Stimulated activated CD4-positive, alpha-beta T cell treated with anti-CD3 and anti-CD28 coated beads, Interleukin-2, amount 100 ng/mL, for 48 hours (primary cell): ENCODE data around the gene COX6A1.

Experiments used
- DNase-seq, 2 donors: peaks; one replicate each; pipeline ENCODE4 v3.0.0-alpha.2; 2020

Gene COX6A1

DNA sequence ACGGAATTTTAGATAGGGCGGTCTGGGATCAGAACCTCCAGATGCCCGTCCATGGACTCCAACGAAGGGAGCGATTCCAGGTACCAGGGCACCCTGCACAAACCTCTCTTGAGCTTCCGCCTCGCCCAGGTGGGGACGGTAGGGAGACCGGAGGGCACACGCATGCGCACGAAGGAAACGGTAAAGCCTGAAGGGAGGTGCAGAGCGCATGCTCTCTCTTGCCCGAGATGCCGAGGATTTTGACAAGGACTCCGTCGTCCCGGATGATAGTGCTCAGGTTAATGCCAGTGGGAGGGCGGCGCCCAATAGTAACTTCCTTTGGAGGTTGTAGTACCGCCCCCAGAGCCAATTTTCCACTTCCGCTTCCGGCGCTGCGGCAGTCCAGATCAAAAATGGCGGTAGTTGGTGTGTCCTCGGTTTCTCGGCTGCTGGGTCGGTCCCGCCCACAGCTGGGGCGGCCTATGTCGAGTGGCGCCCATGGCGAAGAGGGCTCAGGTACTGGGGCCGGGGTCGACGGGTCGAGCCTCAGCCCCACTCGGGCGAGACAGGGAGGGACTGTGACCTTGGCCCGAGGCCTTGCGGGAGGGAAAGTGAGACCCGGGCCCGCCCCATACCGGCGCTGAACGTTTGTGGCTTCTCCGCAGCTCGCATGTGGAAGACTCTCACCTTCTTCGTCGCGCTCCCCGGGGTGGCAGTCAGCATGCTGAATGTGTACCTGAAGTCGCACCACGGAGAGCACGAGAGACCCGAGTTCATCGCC is at the start of gene COX6A1:
Gene COX6A1, plus strand, starts transcription at position 379 of the 760 bp plus-strand sequence. Its CDS starts 14 bp downstream, at position 393.
- DNase-seq: peak; percentile 90 to 96

DNA sequence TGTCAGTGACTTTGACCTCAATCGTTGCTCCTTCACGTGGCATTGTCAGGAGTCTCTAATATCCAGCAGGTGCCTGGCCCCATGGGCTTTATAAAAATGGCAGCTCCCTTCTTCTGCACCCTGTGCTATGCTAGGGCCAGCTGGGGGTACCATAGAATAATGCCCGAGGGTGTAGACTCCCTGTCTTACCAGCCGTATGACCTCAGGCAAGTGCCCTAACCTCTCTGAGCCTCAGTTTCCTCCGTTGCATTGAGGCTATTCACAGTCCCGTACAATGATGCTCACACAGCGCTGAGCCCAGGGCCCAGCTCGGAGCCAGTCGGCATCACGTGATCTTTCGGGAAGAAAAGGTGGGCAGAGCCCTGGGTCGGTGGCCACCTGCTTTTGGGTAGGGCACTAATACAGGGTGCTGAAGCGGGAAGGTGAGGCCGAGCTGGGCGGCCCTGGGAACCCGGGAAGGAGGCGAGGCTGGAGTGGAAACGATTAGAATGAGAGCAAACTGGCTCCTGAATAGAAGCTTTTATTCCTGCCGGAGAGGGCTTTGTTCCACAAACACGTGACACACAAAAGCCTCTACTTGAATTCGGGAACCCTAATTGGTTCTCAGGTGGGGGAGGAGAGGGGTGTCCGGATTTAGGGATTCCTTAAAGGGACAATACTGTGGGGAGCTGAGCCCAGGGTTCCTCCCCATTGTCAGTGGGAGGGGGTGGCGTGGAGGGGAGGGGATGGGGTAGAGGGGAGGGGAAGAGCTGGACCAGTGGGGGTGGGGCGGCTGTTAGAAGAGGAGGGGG is 49.0 kb upstream of the COX6A1 start:
- no peak for DNase-seq

DNA sequence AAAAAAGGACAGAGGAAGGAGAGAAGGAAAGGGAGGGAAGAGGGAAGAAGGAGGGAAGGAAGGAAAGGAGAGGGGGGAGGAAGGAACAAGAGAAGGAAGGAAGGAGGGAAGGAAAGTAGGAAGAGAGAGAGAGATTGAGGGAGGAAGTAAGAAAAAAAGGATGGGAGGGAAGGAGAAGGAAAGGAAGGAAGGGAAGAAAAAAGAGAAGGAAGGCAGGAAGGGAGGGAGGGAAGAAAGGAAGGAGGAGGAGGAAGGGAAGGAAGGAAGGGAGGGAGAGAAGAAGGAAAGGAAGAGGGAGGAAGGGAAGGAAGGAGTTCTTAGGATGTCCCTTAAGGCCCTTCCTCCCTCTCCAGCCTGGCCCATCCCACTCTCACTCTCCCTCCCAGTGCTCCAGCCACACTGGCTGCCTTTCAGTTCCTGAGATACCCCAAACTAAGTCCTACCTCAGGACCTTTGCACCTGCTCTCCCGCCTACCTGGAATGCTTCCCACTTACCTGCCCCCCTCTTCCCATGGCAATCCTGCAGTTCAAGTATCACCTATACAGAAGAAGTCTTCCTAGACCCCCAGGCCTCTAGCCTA is 47.3 kb upstream of the COX6A1 start:
- DNase-seq: no peak

DNA sequence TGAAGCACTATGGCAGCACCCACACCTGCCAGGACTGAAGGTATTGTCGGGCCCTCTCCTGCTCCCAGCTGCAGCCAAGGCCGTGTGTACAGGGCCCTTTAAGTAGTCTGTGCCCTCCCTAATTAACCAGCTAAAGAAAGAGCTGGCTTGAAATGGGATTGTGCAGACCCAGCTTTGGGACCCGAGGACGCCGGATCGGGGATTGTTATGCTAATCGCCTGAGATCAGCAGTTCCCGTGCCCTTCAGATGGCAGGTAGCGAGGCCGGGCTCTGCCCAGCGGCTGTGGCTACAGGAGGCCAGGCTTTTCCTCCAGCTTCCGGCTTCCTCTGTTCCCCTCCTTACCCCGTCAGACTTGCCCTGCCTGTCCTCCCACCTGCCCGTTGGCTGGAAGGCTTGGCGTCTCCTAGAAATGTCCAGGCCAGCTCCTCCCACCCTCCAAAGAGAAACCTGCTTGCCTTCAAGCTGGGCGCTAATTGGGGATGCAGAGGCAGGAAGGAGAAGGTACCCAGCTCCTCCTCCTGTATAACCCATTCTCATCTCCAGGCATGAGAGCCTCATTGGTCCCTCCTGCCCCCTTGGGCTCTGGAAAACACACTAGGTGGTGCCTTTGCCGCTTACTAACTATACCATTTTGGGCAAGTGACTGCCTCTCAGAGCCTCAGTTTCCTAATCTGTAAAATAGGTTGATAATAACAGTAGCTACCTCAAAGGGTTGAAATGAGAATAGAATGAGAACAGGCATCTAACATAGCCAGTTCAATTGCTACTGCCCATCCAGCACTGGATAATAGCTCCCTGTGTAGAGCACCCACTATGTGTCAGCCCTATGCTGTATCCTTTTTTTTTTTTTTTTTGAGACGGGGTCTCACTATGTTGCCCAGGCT is 43.2 kb upstream of the COX6A1 start:
- DNase-seq: no peak

DNA sequence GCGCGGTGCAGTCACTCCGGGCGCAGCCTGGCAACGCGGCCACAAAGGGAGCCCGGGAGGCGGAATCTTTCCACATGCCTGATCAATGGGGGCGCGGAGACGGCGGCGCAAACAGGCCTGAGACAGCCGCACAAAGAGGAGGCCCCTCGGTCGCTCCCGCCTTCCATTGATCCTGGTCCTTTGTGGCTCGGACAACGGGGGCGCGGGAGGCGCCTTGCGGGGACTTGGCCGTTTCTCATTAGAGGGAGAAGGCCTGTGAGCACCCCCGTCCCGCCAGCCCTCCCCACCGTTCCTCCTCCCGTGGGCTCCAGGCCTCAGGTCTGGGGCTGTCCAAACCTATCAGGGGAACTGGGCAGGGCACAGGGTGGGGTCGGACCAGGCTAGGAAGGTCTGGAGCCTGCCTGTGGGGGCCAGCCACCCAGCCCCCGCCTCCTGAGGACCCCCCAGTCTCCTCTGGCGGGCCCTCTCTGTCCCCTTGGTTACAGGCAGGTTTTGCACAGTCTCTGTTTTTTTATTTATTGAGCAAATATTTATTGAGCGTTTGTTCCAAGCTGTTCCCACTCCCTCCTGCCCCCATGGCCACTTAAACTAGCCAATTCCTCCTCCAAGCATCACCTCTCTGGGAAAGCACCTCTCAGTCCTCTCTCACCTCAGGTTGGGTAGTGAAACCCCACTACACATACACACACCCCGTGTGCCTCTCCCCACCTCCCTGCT is 39.9 kb upstream of the COX6A1 start:
- no peak for DNase-seq

DNA sequence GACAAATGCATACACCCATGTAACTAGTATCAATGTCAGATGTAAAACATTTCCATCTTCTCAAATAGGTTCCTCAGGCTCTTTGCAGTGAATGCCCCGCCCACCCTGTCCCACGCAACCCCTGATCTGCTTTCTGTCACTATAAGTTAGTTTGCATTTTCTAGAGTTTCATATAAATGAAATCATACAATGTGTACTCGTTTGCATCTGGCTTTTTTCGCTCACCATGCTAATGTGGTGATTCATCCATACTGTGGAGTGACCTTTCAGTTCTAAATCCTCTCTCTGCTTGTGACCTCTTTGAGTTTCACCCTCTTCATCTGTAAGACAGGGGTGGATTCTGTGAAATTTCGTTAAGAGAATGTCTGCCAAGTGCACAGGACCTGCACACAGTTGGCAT is 38.4 kb upstream of the COX6A1 start:
- DNase-seq: no peak

DNA sequence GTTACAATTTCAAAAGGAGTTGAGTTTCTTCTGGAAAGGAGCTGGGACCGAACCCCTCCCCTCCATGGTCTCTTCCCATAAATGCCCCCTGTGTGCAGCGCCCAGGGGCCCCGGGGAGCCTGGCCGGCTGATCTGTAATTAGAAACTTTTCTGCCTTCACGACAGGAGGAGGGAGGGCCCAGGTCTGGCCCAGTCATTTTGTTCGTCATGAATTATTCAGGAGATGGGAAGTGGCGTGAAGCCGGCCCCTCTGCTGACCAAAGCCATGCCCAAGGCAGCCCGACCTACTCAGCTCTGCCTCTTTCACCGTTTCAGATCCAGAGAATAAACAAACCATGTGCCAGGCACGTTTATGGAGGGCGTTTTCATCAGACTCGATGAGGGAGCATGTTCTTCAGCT is 35.7 kb upstream of the COX6A1 start:
- no peak for DNase-seq

DNA sequence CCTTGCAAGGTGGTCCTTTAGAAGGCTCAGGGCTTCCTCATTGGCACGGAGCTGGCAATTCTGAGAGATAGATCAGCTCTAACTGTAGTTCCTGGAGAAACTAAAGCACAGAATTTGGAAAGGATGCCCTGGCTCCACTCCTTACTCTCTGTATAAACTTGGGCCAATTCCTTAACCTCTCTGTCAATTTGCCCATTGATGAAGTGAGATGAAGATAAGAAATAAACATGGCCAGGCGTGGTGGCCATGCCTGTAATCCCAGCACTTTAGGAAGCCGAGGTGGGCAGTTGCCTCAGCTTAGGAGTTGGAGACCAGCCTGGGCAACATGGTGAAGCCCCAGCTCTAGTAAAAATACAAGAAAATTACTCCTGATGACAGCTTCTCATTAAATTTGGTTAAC is 34.0 kb upstream of the COX6A1 start:
- no peak for DNase-seq

DNA sequence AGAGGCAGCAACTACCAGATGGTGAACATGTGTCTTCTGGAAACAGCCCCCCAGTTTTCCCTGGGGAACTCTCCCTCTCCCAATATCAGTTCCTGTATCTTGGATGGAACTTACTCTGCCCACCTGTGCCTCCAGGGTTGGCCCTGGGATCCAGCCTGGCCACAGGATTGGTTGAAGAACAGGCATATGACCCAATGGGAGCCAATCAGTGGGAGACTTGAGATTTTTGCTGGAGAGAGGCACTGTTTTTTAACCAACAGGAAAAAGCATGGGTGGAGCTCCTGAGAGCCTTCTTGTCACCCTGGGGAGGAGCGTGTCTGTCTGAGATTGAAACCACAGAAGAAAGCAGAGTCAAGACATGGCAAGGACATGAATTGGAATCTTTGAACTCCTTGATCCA is 33.6 kb upstream of the COX6A1 start:
- DNase-seq: no peak

DNA sequence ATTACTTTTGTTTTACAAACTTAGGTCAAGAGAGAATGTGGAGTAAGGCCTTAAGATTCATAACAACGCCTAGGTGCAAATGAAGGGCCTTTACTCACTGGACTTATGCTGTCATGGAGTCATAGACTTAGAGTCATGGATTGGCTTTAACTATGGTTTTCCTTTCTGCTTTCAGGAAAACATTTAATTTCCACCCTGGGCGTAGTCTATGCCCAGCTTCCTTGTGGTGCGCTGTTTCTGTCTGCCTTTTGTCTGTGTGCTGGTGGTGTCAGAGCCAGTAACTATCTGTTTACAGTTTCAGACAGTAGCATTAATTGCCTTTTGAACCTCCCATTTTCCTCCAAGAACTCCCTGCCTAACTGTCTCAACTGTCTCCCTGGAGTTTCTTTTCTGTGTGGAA is 31.8 kb upstream of the COX6A1 start:
- no peak for DNase-seq

DNA sequence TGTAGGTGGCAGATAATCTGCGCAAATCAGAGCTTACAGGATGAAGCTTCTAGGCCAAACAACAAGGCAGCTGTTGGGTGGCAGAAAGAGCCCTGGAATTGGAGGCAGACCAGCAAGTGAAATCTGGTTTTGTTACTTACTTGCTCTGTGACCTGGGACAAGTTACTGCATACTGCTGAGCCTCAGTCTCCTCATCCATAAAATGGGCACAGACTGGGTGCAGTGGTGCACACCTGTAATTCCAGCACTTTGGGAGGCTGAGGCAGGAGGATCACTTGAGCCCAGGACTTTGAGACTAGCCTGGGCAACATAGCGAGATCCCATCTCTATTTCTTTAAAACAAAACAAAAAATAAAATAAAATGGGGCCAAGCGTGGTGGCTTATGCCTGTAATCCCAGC is 31.4 kb upstream of the COX6A1 start:
- no peak for DNase-seq

DNA sequence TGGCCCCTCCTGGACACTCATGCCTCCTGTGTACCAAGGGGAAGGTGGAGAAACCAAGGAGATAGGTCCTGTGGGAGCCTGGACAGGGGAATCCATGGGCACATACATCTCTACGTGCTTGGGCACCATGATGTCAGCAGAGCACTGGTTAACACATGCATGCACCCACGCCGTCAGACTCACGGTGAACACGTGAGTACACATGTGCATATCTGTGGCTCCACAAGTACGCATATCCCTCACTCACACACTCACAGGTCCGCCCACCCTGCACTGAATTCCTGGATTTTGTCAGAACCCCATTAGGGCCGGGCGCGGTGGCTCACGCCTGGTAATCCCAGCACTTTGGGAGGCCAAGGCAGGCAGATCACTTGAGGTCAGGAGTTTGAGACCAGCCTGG is 29.1 kb upstream of the COX6A1 start:
- DNase-seq: no peak

DNA sequence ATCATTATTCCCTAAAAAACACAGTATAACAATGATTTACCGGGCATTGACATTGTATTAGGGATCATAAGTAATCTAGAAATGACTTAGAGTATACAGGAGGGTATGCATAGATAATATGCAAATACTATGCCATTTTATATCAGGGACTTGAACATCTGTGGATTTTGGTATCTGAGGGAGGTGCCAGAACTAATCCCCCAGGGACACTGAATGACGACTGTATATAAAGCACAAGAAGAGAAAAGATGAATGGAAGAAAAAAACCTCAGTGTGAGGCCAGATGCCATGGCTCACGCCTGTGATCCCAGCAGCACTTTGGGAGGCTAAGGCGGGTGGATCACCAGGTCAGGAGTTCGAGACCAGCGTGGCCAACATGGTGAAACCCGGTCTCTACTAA is 25.5 kb upstream of the COX6A1 start:
- no peak for DNase-seq

DNA sequence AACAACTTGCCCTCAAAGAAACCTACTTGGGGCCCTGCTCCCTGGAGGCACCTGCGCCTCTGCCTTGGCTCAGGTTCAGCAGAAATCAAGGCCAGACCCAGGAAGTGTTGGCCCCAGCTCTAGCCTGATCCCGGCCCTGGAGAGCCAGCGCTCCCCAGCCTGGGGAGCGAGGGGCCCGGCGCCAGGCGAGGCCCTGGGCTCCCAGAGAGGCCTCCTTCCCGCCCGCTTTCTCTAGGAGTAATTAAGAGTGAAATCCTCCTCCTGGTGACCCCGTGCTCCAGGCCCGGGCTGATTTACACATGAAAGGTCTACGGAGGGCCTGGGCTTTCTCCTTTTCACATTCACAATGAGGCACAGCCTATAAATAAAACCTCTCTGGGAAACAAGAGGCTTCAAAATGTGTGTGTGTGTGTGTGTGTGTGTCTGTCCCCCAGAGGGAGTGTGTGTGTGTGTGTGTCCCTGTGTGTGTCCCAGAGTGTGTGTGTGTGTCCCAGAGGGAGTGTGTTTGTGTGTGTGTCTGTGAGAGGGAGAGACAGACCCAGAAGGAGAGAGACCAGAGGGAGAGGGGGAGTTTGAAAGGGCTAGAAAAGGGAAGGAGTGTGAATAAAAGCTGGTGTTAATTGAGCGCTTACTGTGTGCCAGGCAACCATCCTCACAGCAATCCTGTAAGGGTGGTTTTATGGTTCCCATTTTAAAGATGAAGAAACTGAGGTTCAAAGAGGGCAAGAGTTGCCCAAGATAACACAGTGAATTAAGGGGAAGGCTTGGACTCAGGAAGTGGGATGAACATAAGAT is 23.8 kb upstream of the COX6A1 start:
- DNase-seq: no peak

DNA sequence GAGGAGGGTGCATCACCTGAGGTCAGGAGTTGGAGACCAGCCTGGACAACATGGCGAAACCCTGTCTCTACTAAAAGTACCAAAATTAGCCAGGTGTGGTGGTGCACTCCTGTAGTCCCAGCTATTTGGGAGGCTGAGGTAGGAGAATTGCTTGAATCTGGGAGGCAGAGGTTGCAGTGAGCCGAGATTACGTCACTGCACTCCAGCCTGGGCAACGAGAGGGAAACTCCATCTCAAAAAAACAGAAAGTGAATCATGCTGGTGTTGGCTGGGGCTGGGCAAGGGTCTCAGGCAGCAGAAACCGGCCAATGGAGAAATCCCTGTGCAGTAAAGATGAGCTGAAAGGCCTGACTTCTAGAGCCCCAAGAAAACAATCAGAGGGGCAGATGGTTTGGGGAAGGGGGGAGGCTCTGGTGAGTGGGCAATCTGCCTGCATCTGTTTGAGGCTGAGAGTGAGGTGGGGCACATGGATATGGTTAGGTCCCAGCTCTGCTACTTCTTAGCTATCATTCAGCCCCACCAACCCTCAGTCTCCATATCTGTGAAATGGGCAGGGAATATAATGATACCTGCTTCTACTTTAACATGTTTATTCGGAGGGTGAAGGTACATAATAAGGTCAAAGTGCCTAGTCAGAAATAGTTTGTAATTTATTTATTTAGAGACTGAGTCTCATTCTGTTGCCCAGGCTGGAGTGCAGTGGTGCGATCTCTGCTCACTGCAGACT is 21.3 kb upstream of the COX6A1 start:
- no peak for DNase-seq

DNA sequence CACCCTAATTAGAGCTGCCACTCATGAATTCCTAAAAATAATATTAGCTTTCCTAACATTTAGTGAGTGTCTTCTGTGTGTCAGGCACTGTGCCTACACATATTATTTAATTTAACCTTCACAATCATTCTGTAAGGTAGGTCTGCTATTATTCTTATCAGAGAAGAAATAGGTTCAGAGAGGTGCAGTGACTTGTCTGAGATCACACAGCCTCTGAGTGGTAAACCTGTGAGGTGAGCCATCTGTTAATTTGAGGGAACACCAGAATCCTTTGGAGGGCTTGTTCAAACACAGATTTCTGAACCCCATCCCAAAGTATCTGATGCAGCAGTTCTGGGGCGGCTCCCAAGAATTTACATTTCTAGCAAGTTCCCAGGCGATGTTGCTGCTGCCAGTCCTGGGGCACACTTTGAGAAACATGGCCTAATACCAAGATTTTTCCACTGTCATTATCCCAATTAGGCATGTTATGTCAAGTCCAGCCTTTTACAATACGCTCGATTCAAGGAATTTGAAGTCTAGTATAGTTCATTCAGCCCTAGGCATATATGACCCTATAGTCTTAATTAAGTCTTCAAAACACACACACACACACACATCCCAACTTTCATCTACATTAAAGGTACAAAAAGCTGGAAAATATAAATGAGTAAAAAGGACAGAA is 19.9 kb upstream of the COX6A1 start:
- DNase-seq: no peak

DNA sequence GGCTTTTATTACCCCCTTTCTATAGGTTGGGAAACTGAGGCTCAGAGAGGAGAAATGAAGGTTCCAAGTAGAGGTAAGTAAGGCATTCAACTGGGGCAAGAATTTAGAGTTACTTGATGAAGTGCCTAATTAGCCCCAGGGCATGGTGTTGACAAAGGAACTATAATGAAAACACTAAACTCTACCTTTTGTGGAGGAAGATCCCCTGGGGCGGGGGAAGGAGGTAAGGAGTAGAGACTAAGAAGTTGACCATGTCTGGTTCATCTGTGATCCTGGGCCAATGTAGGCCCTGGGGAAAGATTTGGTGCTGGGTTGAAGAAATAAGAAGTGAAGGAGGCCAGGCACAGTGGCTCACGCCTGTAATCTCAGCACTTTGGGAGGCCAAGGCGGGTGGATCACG is 16.2 kb upstream of the COX6A1 start:
- DNase-seq: no peak

DNA sequence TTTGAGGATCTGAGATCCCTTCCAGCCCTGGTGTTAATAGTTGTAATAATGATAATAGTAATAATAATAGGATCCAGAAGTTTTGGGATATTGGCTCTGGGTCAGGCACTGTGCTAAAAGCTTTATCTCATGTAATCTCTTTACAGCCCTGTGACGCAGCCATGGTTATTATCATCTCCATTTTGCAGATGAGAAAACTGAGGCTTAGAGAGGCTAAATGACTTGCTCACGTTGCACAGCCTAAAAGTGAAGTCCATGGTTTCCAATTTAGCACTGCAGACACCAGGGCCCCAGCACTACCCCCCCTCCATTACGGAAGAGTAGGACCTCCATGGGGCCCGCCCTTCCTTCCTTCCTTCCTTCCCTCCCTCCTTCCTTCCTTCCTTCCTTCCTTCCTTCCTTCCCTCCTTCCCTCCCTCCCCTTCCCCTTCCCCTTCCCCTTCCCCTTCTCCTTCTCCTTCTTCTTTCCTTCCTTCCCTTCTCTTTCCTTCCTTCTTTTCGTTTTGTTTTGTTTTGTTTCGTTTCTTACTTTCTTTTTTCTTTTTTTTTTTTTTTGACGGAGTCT is 14.9 kb upstream of the COX6A1 start:
- DNase-seq: no peak

DNA sequence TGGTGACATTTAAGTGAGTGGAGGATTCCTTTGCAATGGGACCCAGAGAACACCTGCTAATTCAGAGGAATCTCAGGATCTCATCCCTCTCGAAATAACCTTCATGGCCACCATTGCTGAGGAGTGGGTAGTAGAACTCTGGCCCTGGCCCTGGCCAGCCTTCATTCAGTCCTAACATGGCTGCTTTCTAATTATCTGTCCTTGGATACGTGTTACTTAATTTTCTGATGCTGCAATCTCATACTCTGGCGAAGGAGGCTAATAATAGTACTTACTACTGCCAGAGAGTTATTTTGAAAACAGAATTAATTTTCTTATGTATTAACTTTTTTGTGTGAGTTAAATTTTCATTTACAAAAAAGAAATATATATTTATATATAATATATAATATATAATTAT is 12.1 kb upstream of the COX6A1 start:
- DNase-seq: no peak
